Measurements from ENCODE around the gene ATOH8.

GRCh38 chr2:85776672-85777071, 22.9 kb downstream of the ATOH8 start:
- TF ChIP-seq EZH2phosphoT487 (IDR thresholded peaks at IDR 0.05; ENCODE audit: insufficient read depth, low read depth) (no peak), EZH2 (IDR thresholded peaks at IDR 0.05; ENCODE audit: insufficient read depth, poor library complexity, severe bottlenecking) (no peak)

All from GM23248 (cell line).